ENCODE results near the gene IQSEC1. TPM values are rescaled to one million over a fixed set of nuclear protein-coding genes. Genes with fewer than 3 reads are reported as not detected.

The IQSEC1 gene
- total RNA-seq, 1 donor from 2014 or later = 29.5 TPM

GRCh38 chr3:12868039-12869034 is 204.9 kb downstream of the IQSEC1 start:
- peak overlapping the region; percentile 75 for H2AFZ ChIP-seq (ENCODE audit: low read depth, low read length)
- peaks cover 14% of the 10 kb centered on the region for H3K27me3 ChIP-seq (ENCODE audit: insufficient read depth, low read length)
- no peak overlapping the region for H3K9ac ChIP-seq (ENCODE audit: low read length)
- H3K9me3 ChIP-seq (ENCODE audit: insufficient read depth, low read depth, low read length) = peaks cover 8% of the 10 kb centered on the region
- peak; percentile 88 for TF ChIP-seq CTCF (IDR thresholded peaks at IDR 0.05; ENCODE audit: insufficient read depth, low read depth, low read length)
- TF ChIP-seq EZH2 (IDR thresholded peaks at IDR 0.05; ENCODE audit: insufficient read depth, low read length) = no peak
- no peaks in the 10 kb centered on the region for H4K20me1 ChIP-seq (ENCODE audit: insufficient read depth, low read length)
- Mint-ChIP-seq H3K27me3 (ENCODE audit: low read depth, unreplicated experiment) (peaks cover 39% of the 10 kb centered on the region), H3K4me1 (ENCODE audit: low read depth, unreplicated experiment) (peaks cover 6% of the 10 kb centered on the region), H3K36me3 (ENCODE audit: low read depth, unreplicated experiment) (no peaks in the 10 kb centered on the region), H3K4me3 (ENCODE audit: unreplicated experiment) (peak overlapping the region; percentile 81), H3K27ac (ENCODE audit: unreplicated experiment) (peak overlapping the region; percentile 78), H3K9me3 (ENCODE audit: unreplicated experiment) (peaks cover 10% of the 10 kb centered on the region)
- FAIRE-seq = peak; percentile 86
- H3K27ac ChIP-seq (ENCODE audit: low read depth, low read length) = no peak overlapping the region
- H3K4me3 ChIP-seq (ENCODE audit: insufficient read depth, low read depth, low read length) = no peak overlapping the region
- peak overlapping the region; percentile 71 for H3K4me2 ChIP-seq (ENCODE audit: low read length)
- no peaks in the 10 kb centered on the region for H3K79me2 ChIP-seq (ENCODE audit: insufficient read depth, low read length)
- DNase-seq (ENCODE audit: low read depth) = peak; percentile 72
- H3K36me3 ChIP-seq (ENCODE audit: insufficient read depth, low read length) = no peaks in the 10 kb centered on the region
- H3K4me1 ChIP-seq (ENCODE audit: insufficient read depth, low read length) = peaks cover 6% of the 10 kb centered on the region

GRCh38 chr3:12866836-12867235 is 206.4 kb downstream of the IQSEC1 start:
- Histone ChIP-seq H3K4me3 (ENCODE audit: insufficient read depth, low read depth, low read length) (no peak overlapping the region), H3K4me2 (ENCODE audit: low read length) (no peak overlapping the region), H3K36me3 (ENCODE audit: insufficient read depth, low read length) (no peaks in the 10 kb centered on the region), H4K20me1 (ENCODE audit: insufficient read depth, low read length) (no peaks in the 10 kb centered on the region), H3K79me2 (ENCODE audit: insufficient read depth, low read length) (no peaks in the 10 kb centered on the region), H3K9me3 (ENCODE audit: insufficient read depth, low read depth, low read length) (peaks cover 8% of the 10 kb centered on the region), H3K27ac (ENCODE audit: low read depth, low read length) (no peak overlapping the region), H2AFZ (ENCODE audit: low read depth, low read length) (no peak overlapping the region), H3K4me1 (ENCODE audit: insufficient read depth, low read length) (peaks cover 6% of the 10 kb centered on the region), H3K27me3 (ENCODE audit: insufficient read depth, low read length) (peaks cover 12% of the 10 kb centered on the region), H3K9ac (ENCODE audit: low read length) (no peak overlapping the region)
- DNase-seq (ENCODE audit: low read depth) (no peak), FAIRE-seq (no peak)
- H3K27ac Mint-ChIP-seq (ENCODE audit: unreplicated experiment) = no peak overlapping the region
- H3K9me3 Mint-ChIP-seq (ENCODE audit: unreplicated experiment) = peaks cover 10% of the 10 kb centered on the region
- TF ChIP-seq EZH2 (IDR thresholded peaks at IDR 0.05; ENCODE audit: insufficient read depth, low read length) = no peak
- no peak for TF ChIP-seq CTCF (IDR thresholded peaks at IDR 0.05; ENCODE audit: insufficient read depth, low read depth, low read length)
- no peaks in the 10 kb centered on the region for H3K36me3 Mint-ChIP-seq (ENCODE audit: low read depth, unreplicated experiment)
- H3K4me1 Mint-ChIP-seq (ENCODE audit: low read depth, unreplicated experiment) = peaks cover 6% of the 10 kb centered on the region
- H3K4me3 Mint-ChIP-seq (ENCODE audit: unreplicated experiment) = no peak overlapping the region
- H3K27me3 Mint-ChIP-seq (ENCODE audit: low read depth, unreplicated experiment) = peaks cover 39% of the 10 kb centered on the region

- FAIRE-seq (no peak), DNase-seq (ENCODE audit: low read depth) (no peak)
- no peak overlapping the region for H3K27ac ChIP-seq (ENCODE audit: low read depth, low read length)
- no peak overlapping the region for H3K4me3 ChIP-seq (ENCODE audit: insufficient read depth, low read depth, low read length)
- no peak overlapping the region for H2AFZ ChIP-seq (ENCODE audit: low read depth, low read length)
- no peak for TF ChIP-seq EZH2 (IDR thresholded peaks at IDR 0.05; ENCODE audit: insufficient read depth, low read length)
- no peak for TF ChIP-seq CTCF (IDR thresholded peaks at IDR 0.05; ENCODE audit: insufficient read depth, low read depth, low read length)
- peaks cover 6% of the 10 kb centered on the region for H3K4me1 Mint-ChIP-seq (ENCODE audit: low read depth, unreplicated experiment)
- peaks cover 8% of the 10 kb centered on the region for H3K9me3 ChIP-seq (ENCODE audit: insufficient read depth, low read depth, low read length)
- H3K9me3 Mint-ChIP-seq (ENCODE audit: unreplicated experiment) = peaks cover 10% of the 10 kb centered on the region
- no peak overlapping the region for H3K4me2 ChIP-seq (ENCODE audit: low read length)
- H4K20me1 ChIP-seq (ENCODE audit: insufficient read depth, low read length) = no peaks in the 10 kb centered on the region
- H3K4me1 ChIP-seq (ENCODE audit: insufficient read depth, low read length) = peaks cover 6% of the 10 kb centered on the region
- no peak overlapping the region for H3K4me3 Mint-ChIP-seq (ENCODE audit: unreplicated experiment)
- no peaks in the 10 kb centered on the region for H3K36me3 Mint-ChIP-seq (ENCODE audit: low read depth, unreplicated experiment)
- no peaks in the 10 kb centered on the region for H3K36me3 ChIP-seq (ENCODE audit: insufficient read depth, low read length)
- peaks cover 7% of the 10 kb centered on the region for H3K27me3 ChIP-seq (ENCODE audit: insufficient read depth, low read length)
- H3K9ac ChIP-seq (ENCODE audit: low read length) = no peak overlapping the region
- H3K27ac Mint-ChIP-seq (ENCODE audit: unreplicated experiment) = no peak overlapping the region
- peaks cover 42% of the 10 kb centered on the region for H3K27me3 Mint-ChIP-seq (ENCODE audit: low read depth, unreplicated experiment)
- no peaks in the 10 kb centered on the region for H3K79me2 ChIP-seq (ENCODE audit: insufficient read depth, low read length)
Measured at GRCh38 chr3:12865271-12865670, 208.0 kb downstream of the IQSEC1 start.
